NCI-H460 (cell line): ENCODE measurements around the gene CASP2. TPM values are rescaled to one million over a fixed set of nuclear protein-coding genes. Genes with fewer than 3 reads are reported as not detected.

Source experiments
- small RNA-seq, 2 experiments: library from RNA; depleted of rRNA; stranded (forward); fragments of <200 nt; gene quantifications; one replicate each; pipeline ENCODE3, GENCODE V24; 2014
- total RNA-seq: library from RNA; depleted of rRNA; stranded (reverse); fragments of >200 nt; shearing (Covaris generic); gene quantifications from 2 replicates; pipeline ENCODE4 v1.2.3, GENCODE V29; 2014; rRNA removed

The CASP2 gene
- total RNA-seq, 1 experiment from 2014 or later: 16.6 TPM

Small RNA genes within 50 kb of the gene (small RNA-seq; reads per million reads assigned to genes)
- gene RN7SL481P: 0 to 0.02 reads per million in 2 experiments
- gene RN7SL535P: 0 reads per million in 2 experiments

Other genes with a start within 250 kb of the CASP2 start
- not detected in 2 replicates for gene OR6V1, start 236.0 kb upstream of the CASP2 start, total RNA-seq
- gene PIP, start 156.3 kb upstream of the CASP2 start, total RNA-seq: not detected in 2 replicates
- gene TAS2R39, start 104.9 kb upstream of the CASP2 start, total RNA-seq: not detected in 2 replicates
- gene TAS2R40, start 66.3 kb upstream of the CASP2 start, total RNA-seq: not detected in 2 replicates
- 117 and 122 TPM in 2 replicates for gene GSTK1, start 24.9 kb upstream of the CASP2 start, total RNA-seq
- 4.0 and 7.3 TPM in 2 replicates for gene TMEM139, start 3.4 kb upstream of the CASP2 start, total RNA-seq
- 0.07 TPM in 1 of 2 replicates, not detected in the other for gene CLCN1, start 27.8 kb downstream of the CASP2 start, total RNA-seq
- gene FAM131B, start 74.4 kb downstream of the CASP2 start, total RNA-seq: 0.06 and 0.10 TPM in 2 replicates
- gene ZYX, start 93.0 kb downstream of the CASP2 start, total RNA-seq: 45.7 and 57.4 TPM in 2 replicates
- not detected in 2 replicates for gene EPHA1, start 120.5 kb downstream of the CASP2 start, total RNA-seq
- gene TAS2R60, start 155.1 kb downstream of the CASP2 start, total RNA-seq: not detected in 2 replicates
- gene TAS2R41, start 189.5 kb downstream of the CASP2 start, total RNA-seq: not detected in 2 replicates